Measurements from ENCODE around the gene TBC1D22A.

DNA sequence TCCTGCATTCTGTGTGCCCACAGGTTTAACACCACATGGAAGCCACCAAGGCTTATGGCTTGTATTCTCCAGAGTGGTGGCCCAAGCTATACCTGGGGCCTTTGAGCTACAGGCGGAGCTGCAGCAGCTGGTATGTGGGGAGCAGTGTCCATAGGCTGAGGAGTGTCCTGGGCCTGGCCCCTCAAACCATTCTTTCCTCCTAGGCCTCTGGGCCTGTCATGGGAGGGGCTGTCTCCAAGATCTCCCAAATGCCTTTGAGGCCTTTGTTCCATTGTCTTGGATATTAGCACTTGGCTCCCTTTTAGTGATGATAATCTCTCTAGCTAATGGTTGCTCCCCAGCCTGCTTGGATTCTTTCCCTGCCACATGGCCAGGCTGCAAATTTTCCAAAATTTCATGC is 6.4 kb upstream of the TBC1D22A start:
- TF ChIP-seq, protein P1, sequence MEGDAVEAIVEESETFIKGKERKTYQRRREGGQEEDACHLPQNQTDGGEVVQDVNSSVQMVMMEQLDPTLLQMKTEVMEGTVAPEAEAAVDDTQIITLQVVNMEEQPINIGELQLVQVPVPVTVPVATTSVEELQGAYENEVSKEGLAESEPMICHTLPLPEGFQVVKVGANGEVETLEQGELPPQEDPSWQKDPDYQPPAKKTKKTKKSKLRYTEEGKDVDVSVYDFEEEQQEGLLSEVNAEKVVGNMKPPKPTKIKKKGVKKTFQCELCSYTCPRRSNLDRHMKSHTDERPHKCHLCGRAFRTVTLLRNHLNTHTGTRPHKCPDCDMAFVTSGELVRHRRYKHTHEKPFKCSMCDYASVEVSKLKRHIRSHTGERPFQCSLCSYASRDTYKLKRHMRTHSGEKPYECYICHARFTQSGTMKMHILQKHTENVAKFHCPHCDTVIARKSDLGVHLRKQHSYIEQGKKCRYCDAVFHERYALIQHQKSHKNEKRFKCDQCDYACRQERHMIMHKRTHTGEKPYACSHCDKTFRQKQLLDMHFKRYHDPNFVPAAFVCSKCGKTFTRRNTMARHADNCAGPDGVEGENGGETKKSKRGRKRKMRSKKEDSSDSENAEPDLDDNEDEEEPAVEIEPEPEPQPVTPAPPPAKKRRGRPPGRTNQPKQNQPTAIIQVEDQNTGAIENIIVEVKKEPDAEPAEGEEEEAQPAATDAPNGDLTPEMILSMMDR (IDR thresholded peaks at IDR 0.05; ENCODE audit: poor library complexity), result no peak
- TF ChIP-seq EZH2 (IDR thresholded peaks at IDR 0.05; ENCODE audit: borderline replicate concordance) (no peak), EZH2phosphoT487 (IDR thresholded peaks at IDR 0.05; ENCODE audit: low read depth, severe bottlenecking, unreplicated experiment) (no peak)
